Measurements from ENCODE around the gene SLC9A5. TPM values are rescaled to one million over a fixed set of nuclear protein-coding genes. Genes with fewer than 3 reads are reported as not detected.

Gene SLC9A5
- total RNA-seq, 1 experiment from 2014 or later, result 5.2 TPM

GRCh38 chr16:67257486-67258160, 8.8 kb downstream of the SLC9A5 start:
- H3K9me3 ChIP-seq (ENCODE audit: insufficient read depth, low read depth), result no peaks in the 10 kb centered on the region
- no peaks in the 10 kb centered on the region for H3K79me2 ChIP-seq (ENCODE audit: low read depth)
- no peak overlapping the region for H3K4me2 ChIP-seq
- TF ChIP-seq EZH2 (IDR thresholded peaks at IDR 0.05; ENCODE audit: low read depth) (no peak), CTCF (conservative IDR thresholded peaks at IDR 0.05) (no peak)
- H3K9me2 ChIP-seq (ENCODE audit: insufficient read depth), result no peaks in the 10 kb centered on the region
- no peaks in the 10 kb centered on the region for H3F3A ChIP-seq (ENCODE audit: insufficient read depth, low read depth)
- CTCF ChIA-PET, result no interaction called here
- POLR2A ChIA-PET (ENCODE audit: unreplicated experiment), result no interaction called here
- no peaks in the 10 kb centered on the region for H3K4me1 ChIP-seq (replicated peaks; ENCODE audit: insufficient read depth)
- no peak overlapping the region for H2AFZ ChIP-seq
- intact Hi-C loops (cut with micrococcal nuclease; ENCODE audit: unreplicated experiment), result no loop called here
- no TSS peak for BruUV-seq (replicated peaks)
- H3K36me3 ChIP-seq (ENCODE audit: low read depth), result no peaks in the 10 kb centered on the region
- H3K4me3 ChIP-seq, result no peak overlapping the region
- H3K27me3 ChIP-seq (ENCODE audit: insufficient read depth, low read depth), result no peaks in the 10 kb centered on the region
- no peak overlapping the region for H3K27ac ChIP-seq
- DNase-seq, result no peak
- no peaks in the 10 kb centered on the region for H4K20me1 ChIP-seq (ENCODE audit: insufficient read depth)

GRCh38 chr16:67258161-67258835, 9.5 kb downstream of the SLC9A5 start:
- BruUV-seq (replicated peaks), result no TSS peak
- H3K4me3 ChIP-seq, result no peak overlapping the region
- H3K36me3 ChIP-seq (ENCODE audit: low read depth), result no peaks in the 10 kb centered on the region
- no peaks in the 10 kb centered on the region for H3F3A ChIP-seq (ENCODE audit: insufficient read depth, low read depth)
- H3K9me3 ChIP-seq (ENCODE audit: insufficient read depth, low read depth), result no peaks in the 10 kb centered on the region
- ChIA-PET CTCF (interaction anchor here (0.9 kb wide), 1 partner anchor 10 kb away, joined by 9 read pairs; no protein-coding TSS in a partner anchor), POLR2A (ENCODE audit: unreplicated experiment) (no interaction called here)
- no peak overlapping the region for H3K4me2 ChIP-seq
- no peaks in the 10 kb centered on the region for H4K20me1 ChIP-seq (ENCODE audit: insufficient read depth)
- intact Hi-C loops (cut with micrococcal nuclease; ENCODE audit: unreplicated experiment), result no loop called here
- no peaks in the 10 kb centered on the region for H3K79me2 ChIP-seq (ENCODE audit: low read depth)
- no peaks in the 10 kb centered on the region for H3K9me2 ChIP-seq (ENCODE audit: insufficient read depth)
- H3K27ac ChIP-seq, result no peak overlapping the region
- H3K4me1 ChIP-seq (replicated peaks; ENCODE audit: insufficient read depth), result no peaks in the 10 kb centered on the region
- H3K27me3 ChIP-seq (ENCODE audit: insufficient read depth, low read depth), result no peaks in the 10 kb centered on the region
- no peak for DNase-seq
- no peak for TF ChIP-seq CTCF (conservative IDR thresholded peaks at IDR 0.05)
- TF ChIP-seq EZH2 (IDR thresholded peaks at IDR 0.05; ENCODE audit: low read depth), result no peak
- no peak overlapping the region for H2AFZ ChIP-seq

DNA sequence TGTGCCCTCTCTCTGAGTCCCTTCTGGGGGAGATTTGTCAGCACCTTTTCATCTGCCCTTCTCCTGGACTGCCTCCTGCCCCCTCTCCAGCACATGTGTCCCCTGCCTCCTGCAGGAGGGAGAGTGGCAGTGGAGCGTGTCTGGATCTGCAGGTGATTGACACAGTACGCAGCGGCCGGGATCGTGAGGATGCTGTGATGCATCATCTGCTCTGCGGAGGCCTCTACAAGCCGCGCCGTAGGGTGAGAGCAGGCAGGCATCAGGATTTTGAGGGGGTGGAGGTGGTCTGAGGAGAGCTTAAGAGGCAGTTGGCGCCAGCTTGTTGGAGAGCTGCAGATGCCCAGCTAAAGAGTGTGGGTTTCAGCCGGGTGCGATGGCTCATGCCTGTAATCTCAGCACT, 10.9 kb downstream of the SLC9A5 start:
- Histone ChIP-seq H3K4me3 (no peak overlapping the region), H2AFZ (no peak overlapping the region), H3K36me3 (ENCODE audit: low read depth) (no peaks in the 10 kb centered on the region), H3K27me3 (ENCODE audit: insufficient read depth, low read depth) (no peaks in the 10 kb centered on the region), H3K9me3 (ENCODE audit: insufficient read depth, low read depth) (no peaks in the 10 kb centered on the region), H3K79me2 (ENCODE audit: low read depth) (no peaks in the 10 kb centered on the region), H3K27ac (no peak overlapping the region), H4K20me1 (ENCODE audit: insufficient read depth) (no peaks in the 10 kb centered on the region), H3F3A (ENCODE audit: insufficient read depth, low read depth) (no peaks in the 10 kb centered on the region), H3K9me2 (ENCODE audit: insufficient read depth) (no peaks in the 10 kb centered on the region), H3K4me1 (replicated peaks; ENCODE audit: insufficient read depth) (no peaks in the 10 kb centered on the region), H3K4me2 (no peak overlapping the region)
- no peak for DNase-seq
- CTCF ChIA-PET, result interaction anchor here (0.6 to 1.3 kb wide), 6 partner anchors 134 to 302 kb away, joined by 3 to 7 read pairs (median 4); partner anchors contain the start of gene TPPP3
- BruUV-seq (replicated peaks), result no TSS peak
- intact Hi-C loops (cut with micrococcal nuclease; ENCODE audit: unreplicated experiment), result loop anchor here (1.0 to 5.0 kb wide), 4 partner anchors 19 to 205 kb away; no protein-coding TSS in a partner anchor
- POLR2A ChIA-PET (ENCODE audit: unreplicated experiment), result no interaction called here
- no peak for TF ChIP-seq EZH2 (IDR thresholded peaks at IDR 0.05; ENCODE audit: low read depth)
- no peak for TF ChIP-seq CTCF (conservative IDR thresholded peaks at IDR 0.05)
